Measurements from ENCODE around the gene HSPA12B.

The HSPA12B gene, protein sequence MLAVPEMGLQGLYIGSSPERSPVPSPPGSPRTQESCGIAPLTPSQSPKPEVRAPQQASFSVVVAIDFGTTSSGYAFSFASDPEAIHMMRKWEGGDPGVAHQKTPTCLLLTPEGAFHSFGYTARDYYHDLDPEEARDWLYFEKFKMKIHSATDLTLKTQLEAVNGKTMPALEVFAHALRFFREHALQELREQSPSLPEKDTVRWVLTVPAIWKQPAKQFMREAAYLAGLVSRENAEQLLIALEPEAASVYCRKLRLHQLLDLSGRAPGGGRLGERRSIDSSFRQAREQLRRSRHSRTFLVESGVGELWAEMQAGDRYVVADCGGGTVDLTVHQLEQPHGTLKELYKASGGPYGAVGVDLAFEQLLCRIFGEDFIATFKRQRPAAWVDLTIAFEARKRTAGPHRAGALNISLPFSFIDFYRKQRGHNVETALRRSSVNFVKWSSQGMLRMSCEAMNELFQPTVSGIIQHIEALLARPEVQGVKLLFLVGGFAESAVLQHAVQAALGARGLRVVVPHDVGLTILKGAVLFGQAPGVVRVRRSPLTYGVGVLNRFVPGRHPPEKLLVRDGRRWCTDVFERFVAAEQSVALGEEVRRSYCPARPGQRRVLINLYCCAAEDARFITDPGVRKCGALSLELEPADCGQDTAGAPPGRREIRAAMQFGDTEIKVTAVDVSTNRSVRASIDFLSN

DNA sequence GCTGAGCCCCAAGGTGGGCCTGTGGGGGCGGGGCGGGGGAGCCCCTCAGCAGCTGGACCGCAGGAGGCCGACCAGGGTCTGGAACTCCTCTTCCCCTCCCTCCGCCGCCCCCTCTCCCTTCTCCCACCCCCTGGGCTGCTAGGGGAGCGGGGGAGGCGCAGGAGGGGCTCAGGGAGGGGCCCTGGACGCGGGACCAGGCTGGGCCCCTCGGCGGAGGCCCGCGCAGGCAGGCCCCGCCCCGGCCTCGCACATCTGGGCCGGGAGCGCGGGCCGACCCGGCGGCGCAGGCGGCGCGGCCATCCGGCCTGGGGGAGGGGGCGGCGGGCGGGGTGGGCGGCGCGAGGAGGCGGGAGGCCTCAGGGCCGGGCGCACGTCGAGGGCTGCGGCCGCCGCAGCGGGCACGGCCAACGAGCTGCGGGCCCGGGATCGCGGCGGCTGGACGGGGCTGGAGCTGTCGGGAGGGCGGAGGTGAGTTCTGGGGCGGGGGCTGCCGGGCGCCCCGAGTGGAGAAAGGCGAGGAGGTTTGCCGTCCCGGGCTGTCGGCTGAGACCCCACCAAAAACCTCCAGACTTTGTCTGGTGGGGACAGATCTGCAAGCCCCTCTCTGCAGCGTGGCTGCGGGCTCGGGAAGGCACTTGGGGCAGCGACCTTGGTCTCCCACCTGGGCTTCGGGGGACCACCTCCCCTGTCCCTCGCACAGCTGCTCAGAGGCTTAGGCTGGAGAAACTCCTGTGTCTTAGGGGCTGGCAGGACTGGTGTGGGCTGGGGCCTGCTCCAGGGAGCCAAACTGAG is at the start of gene HSPA12B:
HSPA12B (plus strand) TSS at position 359 of the 792 bp plus-strand sequence. CDS start 5,990 bp downstream, outside the sequence.
- DNase-seq (ENCODE audit: low read depth in 2 of 2): no peak

DNA sequence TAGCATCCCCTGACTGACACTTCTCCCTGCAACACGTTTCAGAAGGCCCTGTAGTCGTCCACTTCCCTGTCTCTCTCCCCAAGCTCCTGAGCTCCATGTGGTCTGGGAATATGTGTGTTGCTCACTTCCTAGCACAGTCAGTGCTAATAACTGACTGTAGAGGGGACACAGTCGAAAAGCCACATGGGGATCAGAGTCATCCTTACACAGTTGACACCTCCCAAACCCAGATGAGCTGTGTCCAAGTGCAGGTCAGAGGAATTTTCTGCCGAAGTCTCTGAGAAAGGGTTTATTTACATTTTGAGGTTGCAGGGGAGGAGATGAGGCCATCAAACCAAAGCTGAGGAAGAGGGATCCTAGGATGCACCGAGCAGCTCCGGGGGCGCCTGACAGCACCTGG is 47.1 kb upstream of the HSPA12B start:
- DNase-seq (ENCODE audit: low read depth in 2 of 2): no peak

DNA sequence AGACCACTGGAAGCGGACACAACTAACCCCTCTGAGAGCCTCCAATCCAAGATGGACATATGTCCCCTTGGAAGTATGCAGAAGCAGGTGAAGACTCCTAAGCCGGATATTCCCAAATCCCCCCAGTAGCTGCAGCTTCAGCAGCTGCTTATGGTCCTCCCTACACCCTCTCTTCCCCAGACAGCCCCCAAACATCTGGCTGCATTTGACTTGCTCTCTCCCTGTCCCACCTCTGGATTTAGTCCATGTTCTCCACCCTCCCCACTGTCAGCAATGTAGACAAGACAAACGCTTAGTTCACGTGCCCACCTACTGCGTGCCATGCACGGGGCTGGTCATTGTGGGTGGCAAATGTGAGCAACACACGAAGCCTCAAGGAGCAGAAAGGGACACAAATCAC is 46.1 kb upstream of the HSPA12B start:
- no peak for DNase-seq (ENCODE audit: low read depth in 2 of 2)

DNA sequence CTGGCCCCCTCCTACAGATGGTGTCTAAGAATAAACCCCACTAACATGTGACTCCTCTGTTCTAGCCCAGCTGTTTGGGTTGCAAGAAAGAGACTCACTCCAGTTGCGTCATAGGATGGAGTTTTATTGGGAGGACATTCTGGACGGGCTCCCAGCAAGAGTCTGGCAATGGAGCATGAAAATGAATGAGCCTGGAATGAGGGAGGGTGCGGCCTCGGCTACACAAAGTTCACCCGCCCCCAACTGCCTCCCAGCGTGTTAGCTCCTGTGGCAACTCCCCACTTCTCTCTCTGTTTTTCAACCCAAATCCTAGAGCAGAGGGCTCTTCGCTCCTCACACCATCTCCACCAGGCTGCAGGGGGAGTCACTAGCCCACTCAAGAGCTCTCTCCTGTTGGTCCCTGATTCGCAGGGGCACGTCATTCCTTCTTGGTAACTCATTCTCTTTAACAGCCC is 45.6 kb upstream of the HSPA12B start:
- no peak for DNase-seq (ENCODE audit: low read depth in 2 of 2)

DNA sequence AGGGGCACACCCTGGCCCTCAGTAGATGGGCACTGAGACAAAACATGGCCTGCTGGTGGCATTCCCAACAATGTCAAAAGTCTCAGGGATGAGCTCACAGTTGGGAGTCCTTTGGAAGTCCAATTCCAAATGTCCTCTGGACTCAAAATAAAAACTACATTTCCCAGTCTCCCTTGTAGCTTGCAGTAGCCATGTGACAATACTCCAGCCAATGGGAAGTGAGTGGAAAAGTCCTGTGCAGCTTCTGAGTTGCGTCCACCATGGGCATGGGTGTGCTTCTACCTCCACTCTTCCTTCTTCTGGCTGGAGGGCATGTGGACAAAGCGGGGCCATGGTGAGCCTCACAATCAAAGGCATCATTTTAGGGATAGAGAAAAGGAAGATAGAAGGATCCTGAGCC is 44.8 kb upstream of the HSPA12B start:
- no peak for DNase-seq (ENCODE audit: low read depth in 2 of 2)

DNA sequence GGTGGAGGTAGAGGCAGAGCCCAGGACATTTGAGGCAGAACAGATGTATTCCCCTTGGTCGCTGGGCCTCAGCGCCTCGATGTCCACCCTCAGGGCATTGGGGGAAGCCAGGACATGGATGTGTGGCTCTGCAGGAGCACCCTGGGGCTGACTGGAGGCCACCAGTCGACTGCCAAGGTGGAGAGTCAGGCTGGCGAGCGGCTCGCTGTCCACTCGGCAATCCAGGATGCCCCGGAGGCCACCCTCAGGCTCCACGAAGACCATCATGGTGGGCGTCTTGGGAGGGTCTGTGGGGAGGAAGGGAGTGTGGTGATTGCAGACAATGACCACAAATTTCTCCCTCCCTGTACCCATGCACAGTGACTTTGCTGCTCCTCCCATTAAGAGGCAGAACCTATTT is 42.5 kb upstream of the HSPA12B start:
- DNase-seq (ENCODE audit: low read depth in 2 of 2): no peak

DNA sequence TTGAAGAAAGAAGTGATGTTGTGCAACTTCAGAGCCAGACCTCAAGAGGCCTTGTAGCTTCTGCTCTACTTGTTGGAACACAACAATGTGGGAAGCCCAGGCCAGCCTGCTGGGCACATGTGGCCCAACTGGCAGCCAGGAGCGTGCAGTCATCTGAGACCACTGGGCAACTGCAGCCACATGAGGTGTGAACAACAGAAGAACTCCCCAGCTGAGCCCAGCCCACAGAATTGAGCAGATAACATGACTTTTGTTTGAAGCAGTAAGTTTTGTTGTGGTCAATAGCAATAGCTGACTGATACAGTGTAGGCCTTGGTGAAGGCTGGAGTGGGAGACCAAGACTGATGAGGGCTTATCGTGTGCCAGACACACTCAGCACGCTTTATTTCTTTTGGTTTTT is 42.1 kb upstream of the HSPA12B start:
- no peak for DNase-seq (ENCODE audit: low read depth in 2 of 2)

DNA sequence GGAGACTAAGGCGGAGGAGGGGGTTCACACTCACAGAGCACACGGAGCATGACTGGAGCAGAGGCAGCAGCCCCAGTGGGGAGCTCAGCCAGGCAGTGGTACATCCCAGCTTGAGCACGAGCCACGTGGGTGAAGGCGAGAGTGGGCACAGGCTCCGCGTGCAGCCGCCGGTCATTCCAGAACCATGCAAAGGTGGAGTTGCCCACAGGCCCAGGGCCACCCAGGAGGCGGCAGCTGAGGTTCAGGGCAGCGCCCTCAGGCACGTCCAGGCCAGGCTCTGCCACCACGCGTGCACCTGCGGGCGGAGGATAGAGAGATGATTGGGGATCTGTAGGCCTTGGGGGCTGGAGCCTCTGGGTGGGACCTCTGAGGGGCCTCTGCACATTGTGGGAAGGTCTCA is 41.2 kb upstream of the HSPA12B start:
- no peak for DNase-seq (ENCODE audit: low read depth in 2 of 2)

DNA sequence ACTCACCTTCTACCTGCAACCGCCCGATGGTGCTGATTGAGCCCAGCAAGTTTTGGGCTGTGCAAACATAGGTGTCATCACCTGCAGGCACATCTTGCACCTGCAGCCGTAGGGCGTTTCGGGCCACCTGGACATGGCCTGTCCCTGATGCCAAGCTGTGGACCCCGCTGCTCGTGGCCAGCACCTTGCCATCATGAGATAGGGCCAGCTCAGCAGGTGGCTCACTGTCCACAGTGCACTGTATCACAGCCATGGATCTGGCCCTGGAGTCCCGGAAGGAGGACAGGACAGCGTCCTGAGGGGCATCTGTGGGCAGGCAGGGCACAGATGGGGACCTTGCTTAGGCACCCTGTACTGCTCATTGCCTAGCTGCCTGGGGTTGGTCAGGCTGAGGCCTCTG is 40.6 kb upstream of the HSPA12B start:
- DNase-seq (ENCODE audit: low read depth in 2 of 2): no peak

DNA sequence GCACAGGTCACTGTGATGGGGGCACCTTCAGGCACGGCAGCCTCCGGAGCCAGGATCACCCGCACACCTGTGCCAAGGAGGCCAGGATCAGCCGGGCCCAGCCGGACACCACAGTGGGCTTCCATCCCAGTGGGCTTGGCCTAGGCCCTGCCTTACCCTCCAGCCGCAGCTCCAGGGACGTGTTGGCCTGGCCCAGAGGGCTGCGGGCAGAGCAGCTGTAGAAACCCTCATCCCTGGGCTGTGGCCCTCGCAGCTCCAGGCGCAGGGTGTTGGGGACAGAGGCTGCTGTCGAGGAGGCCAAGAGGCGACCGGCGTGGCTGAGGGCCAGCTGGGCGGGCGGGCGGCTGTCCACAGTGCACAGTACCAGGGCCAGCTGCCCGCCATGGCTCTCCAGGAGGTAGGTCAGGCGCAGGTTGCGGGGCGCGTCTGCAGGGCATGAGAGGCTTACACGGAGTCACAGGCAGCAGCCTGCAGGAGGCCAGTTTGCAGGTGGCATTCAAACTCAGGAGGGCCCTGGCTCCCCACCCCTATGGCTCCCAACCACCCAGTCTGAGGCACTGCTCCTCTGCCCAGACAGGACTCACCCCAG is 39.7 kb upstream of the HSPA12B start:
- no peak for DNase-seq (ENCODE audit: low read depth in 2 of 2)

DNA sequence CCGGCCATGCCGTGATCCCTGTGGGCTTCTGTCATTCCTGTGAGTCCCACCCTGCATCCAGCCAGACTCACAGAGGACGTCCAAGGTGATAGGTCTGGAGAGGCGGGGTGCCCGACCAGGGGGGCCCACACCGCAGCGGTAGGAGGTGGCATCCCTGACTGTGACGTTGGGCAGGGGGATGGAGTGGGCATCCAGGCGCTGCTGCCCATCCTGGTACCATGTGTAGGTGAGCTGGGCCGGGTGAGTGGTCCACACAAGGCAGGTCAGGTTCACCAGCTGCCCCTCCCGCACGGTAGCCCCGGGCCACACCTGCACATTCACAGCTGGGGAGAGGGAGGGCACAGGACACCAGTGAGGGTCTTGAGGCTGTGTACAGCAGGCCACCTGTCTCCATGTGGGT is 39.1 kb upstream of the HSPA12B start:
- DNase-seq (ENCODE audit: low read depth in 2 of 2): no peak

DNA sequence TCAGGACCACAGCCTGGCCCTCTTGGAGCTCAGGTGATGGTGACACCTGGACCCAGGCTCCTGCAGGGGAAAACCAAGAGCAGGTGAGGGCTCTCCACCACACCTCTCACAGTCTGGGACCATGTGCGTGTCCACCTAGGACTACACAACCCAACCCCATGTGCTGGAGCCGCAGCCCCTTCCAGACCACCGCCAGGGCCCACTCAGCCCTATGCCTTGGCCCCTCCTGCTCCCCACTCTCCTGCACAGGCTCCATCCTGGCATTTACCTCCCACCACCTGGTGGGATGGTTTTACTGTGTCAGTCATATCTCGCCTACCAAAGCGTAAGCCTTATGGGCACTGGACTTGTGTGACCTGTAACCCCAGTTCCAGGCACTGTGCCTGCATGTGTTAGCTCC is 37.6 kb upstream of the HSPA12B start:
- no peak for DNase-seq (ENCODE audit: low read depth in 2 of 2)

DNA sequence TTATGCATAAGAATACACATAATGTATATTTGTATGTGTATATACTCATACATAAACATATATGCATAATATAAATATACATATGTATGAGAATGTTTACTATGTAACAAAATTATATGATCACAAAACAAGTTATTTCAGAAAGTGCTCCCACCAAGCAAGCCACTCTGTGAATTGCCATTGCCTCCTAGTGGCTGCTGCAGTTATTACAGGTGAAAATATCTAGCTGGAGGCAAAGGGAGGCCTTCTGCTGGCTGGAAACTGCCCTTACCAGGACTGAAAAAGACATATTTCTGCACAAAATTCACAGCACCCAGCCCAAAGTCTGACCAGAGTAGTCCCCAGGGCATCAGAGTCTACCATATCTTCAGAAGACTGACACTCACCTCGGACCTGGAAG is 36.3 kb upstream of the HSPA12B start:
- no peak for DNase-seq (ENCODE audit: low read depth in 2 of 2)

DNA sequence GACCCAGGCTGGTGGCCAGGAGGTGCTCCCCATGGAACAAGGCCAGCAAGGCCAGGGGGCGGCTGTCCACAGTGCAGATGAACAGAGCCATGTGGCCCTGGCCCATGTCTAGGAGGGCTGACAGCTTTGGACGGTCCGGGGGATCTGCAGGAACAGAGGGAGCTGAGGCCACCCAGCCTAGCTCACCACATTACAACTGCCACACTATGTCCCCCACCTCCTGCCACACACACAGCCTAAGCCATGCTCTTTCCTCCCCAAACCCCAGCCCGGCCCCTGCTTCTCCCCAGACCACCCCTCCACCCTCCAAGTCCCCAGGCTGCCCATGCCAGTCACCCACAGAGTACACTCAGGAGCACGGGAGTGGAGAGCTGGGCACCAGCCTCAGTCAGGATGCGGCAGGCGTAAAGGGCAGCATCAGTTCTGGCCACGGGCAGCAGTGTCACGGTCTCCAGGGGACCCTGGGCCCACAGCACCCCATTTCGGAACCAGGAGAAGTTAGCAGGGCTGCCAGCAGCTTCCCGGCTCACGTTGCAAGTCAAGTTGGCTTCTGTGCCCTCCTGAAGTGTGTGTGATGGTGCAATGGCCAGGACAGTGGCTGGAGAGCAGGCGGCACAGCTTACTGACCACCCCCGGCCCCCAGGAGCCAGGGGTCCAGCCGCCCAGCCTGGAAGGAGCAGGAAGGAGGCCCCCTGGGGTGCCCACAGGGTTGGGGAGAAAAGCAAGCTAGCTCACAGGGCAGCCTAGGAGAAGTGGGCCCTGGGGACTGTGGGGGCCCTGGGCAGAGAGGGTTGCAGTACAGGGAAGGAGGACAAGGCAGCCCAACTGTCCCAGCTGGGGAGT is 35.5 kb upstream of the HSPA12B start:
- no peak for DNase-seq (ENCODE audit: low read depth in 2 of 2)

DNA sequence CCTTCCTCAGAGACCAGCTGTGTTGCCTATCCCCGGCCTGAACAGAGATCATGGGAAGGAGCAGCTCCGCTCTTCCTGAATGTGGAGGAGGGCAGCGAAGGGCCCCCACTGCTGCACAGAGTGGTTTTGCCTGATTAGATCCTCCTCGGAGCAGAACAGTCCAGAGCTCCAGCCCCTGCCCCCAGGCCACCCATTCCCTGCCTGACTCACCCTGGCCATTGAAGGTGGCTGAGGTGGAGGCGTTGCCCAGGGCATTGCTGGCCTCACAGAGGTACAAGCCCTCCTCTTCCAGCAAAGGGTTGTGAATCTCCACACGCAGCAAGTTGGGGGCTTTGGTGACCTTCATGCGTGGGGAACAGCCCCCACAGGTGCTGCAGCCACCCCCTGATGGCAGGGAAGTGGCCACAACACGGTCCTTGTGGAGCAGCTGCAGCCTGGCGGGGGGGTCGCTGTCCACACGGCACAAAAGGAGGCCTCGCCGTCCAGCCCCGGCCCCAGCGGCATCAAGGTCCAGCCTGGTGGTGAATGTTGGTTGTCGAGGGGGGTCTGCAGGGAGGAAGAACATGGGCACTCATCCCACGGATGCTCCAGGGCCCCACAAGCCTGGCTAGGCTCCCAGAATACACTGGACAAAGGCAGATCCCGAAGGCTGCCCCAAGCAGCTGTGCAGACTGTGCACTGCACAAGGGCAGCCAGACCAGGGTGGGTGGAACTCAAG is 34.7 kb upstream of the HSPA12B start:
- no peak for DNase-seq (ENCODE audit: low read depth in 2 of 2)

DNA sequence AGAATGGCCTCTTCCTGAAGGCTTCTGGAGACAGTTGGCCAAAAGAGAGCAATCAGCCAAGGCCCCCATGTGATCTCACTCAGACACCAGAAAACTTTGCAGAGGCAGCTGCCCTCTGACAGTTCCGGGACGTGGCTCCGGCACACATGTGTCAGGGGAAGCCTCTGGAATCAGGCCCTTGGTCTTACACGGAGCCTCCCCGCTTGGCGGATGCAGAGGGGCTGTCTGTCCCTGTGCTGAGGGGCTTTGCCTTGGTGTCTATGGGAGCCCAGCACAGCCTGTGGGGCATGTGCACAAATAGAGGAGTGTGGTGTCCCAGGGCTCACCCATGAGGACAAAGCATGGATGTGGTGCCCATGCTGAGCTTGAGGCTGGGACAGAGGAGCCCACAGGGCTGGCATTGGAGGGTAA is 33.9 kb upstream of the HSPA12B start:
- DNase-seq (ENCODE audit: low read depth in 2 of 2): no peak

DNA sequence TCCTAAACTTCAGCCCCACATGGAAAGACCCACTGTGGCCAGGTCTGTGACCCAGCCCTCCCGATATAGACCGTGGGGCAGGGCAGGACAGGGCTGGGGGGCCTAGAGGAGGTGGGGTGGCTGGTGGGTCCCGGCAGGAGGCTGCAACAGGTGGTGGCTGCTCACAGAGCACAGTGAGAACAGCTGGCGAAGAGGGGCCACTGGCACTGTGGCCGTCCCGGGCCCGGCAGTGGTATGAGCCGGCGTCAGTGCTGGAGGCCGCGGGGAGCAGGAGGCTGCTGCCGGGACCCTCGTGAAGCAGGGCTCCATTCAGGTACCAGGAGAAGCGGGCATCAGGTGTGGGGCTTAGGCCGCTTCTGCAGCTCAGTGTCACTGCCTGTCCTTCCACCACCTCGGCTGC is 33.4 kb upstream of the HSPA12B start:
- DNase-seq (ENCODE audit: low read depth in 2 of 2): no peak

DNA sequence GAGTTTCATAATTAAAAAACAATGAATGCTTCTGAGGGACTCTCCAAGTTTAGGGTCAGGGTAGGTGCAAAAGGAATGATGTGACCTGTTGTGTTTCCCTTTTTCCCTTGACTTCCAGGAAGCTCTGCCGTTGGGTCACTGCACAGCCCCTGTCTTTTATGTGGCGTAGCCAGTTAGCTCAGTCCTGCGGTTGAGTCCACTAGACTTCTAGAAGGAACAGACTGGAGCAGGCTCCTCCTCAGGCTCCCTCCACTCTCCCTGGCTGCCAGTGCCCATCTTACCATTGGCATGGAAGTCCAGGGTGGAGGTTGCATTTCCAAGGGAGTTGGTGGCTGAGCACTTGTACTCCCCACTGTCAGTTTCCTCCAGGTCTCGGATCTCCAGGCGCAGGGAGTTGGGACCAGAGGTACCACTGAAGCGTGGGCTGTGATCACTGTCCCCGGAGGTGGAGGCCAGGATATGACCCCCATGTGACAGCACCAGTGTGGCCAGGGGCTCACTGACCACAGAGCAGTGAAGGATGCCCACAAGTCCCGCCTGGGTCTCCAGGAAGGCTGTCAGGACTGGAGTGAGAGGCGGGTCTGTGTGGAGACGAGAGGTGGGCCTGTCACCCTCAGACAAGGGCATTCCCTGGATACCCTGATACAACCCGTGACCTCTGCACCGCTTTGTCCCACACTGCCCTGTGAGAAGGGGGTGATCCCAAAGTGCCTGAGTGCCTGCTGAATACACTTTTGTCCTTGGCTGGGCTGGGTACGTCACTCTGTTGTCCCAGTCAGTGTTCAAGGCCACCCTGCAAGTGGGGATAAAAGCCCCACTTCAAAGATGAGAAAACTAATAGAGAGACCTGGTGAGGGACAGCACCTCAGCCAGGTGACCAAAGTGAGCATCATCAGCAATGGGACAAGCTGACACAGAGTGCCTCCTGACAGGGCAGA is 31.2 kb upstream of the HSPA12B start:
- DNase-seq (ENCODE audit: low read depth in 2 of 2): no peak

DNA sequence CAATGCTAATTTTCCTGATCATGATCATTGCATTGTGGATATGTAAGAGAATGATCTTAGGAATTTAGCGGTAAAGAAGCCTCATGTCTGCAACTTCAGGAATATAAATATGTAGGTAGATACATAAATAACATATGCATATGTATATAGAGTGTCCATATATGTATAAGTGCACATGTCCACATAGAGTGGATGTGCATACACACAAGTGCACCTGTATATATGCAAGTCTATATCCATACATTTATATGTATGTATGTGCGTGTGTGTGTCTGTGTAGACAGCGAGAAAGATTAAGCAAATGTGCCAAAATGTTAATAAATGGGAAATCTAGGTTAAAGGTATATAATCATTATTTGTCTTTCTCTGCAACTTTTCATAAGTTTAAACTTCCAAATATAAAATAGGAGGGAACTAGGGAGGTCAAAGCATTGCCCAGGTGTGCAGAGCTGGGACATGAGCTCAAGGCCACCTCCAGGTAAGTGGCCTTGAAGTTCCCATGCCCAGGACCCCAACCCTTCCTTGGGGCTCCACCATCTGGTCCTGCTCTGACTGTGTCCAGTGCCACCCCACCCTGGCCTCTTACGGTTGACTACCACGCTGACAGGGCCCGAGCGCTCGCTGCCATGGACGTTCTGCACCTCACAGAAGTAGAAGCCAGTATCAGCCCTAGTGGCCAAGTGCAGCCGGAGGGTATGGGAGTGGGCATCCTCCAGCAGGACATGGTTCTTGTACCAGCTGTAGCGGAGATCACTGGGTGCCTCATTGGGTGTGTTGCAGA is 29.7 kb upstream of the HSPA12B start:
- DNase-seq (ENCODE audit: low read depth in 2 of 2): no peak
